IPS-20b (cell line): ENCODE data around the gene KLHL18.
"Not testable (repeated sequence)": the region's sequence is repeated elsewhere in the genome, so short reads cannot be mapped to it uniquely, and the experiment has no call there.

Experiments
- H3K27ac ChIP-seq: one replicate; pipeline ENCODE4 v1.5.1; 2013; ENCODE audit warnings: low read length
- H3K27me3 ChIP-seq: 2 replicates; pipeline ENCODE4 v1.6.1; 2013; ENCODE audit warnings: mild to moderate bottlenecking, low read length, inconsistent platforms; ENCODE audit not compliant: insufficient read depth
- H3K36me3 ChIP-seq: 2 replicates; pipeline ENCODE4 v1.6.1; 2013; ENCODE audit warnings: low read depth, mild to moderate bottlenecking, inconsistent platforms, low read length, moderate library complexity; ENCODE audit not compliant: insufficient read depth
- H3K4me1 ChIP-seq: 2 replicates; pipeline ENCODE4 v1.6.1; 2013; ENCODE audit warnings: mild to moderate bottlenecking, control low read depth, inconsistent platforms, low read length, moderate library complexity; ENCODE audit not compliant: insufficient read depth
- H3K4me3 ChIP-seq: 2 replicates; pipeline ENCODE4 v1.5.1; 2013; ENCODE audit warnings: mild to moderate bottlenecking, low read length, inconsistent platforms
- H3K9ac ChIP-seq: 2 replicates; pipeline ENCODE4 v1.6.1; 2013; ENCODE audit warnings: low read depth, mild to moderate bottlenecking, inconsistent platforms, low read length, moderate library complexity
- H3K9me3 ChIP-seq: 2 replicates; pipeline ENCODE4 v1.6.1; 2013; ENCODE audit warnings: mild to moderate bottlenecking, low read depth, low read length, inconsistent platforms; ENCODE audit not compliant: insufficient read depth

Gene KLHL18

GRCh38 chr3:47298439-47298838, 15.7 kb downstream of the KLHL18 start:
- H3K27ac ChIP-seq: no peak overlapping the region
- no peak overlapping the region for H3K4me3 ChIP-seq
- H3K9me3 ChIP-seq: no peaks in the 10 kb centered on the region
- H3K36me3 ChIP-seq: peaks cover 25% of the 10 kb centered on the region
- peaks cover 7% of the 10 kb centered on the region; the same call in 1 of the 2 replicates for H3K4me1 ChIP-seq
- no peaks in the 10 kb centered on the region for H3K27me3 ChIP-seq
- no peak overlapping the region for H3K9ac ChIP-seq

- H3K27ac ChIP-seq: no peak overlapping the region
Measured at GRCh38 chr3:47299381-47300318, 16.9 kb downstream of the KLHL18 start.

GRCh38 chr3:47301456-47301855, 18.7 kb downstream of the KLHL18 start:
- Histone ChIP-seq H3K27ac (no peak overlapping the region), H3K4me3 (no peak overlapping the region), H3K27me3 (no peaks in the 10 kb centered on the region), H3K9ac (no peak overlapping the region), H3K4me1 (peaks cover 4% of the 10 kb centered on the region; the same call in 1 of the 2 replicates), H3K9me3 (no peaks in the 10 kb centered on the region), H3K36me3 (peaks cover 21% of the 10 kb centered on the region)

More at GRCh38 chr3:47299381-47300318, 16.9 kb downstream of the KLHL18 start:
- Histone ChIP-seq H3K4me1 (peaks cover 7% of the 10 kb centered on the region; the same call in 1 of the 2 replicates), H3K9me3 (no peaks in the 10 kb centered on the region), H3K4me3 (no peak overlapping the region), H3K36me3 (peaks cover 21% of the 10 kb centered on the region), H3K27me3 (no peaks in the 10 kb centered on the region), H3K9ac (no peak overlapping the region)

GRCh38 chr3:47306022-47306421, 23.3 kb downstream of the KLHL18 start:
- Histone ChIP-seq H3K27me3 (no peaks in the 10 kb centered on the region), H3K4me3 (no peak overlapping the region), H3K36me3 (peaks cover 25% of the 10 kb centered on the region), H3K27ac (no peak overlapping the region), H3K9ac (no peak overlapping the region), H3K4me1 (no peaks in the 10 kb centered on the region), H3K9me3 (no peaks in the 10 kb centered on the region; the same call in 1 of the 2 replicates)

- H3K9me3 ChIP-seq, H3K27me3 ChIP-seq, H3K4me3 ChIP-seq, H3K9ac ChIP-seq, H3K27ac ChIP-seq, H3K36me3 ChIP-seq, H3K4me1 ChIP-seq: not testable (repeated sequence)
Measured at GRCh38 chr3:47309231-47309630, 26.5 kb downstream of the KLHL18 start.

- Histone ChIP-seq H3K27ac (no peak overlapping the region), H3K4me1 (no peaks in the 10 kb centered on the region), H3K27me3 (no peaks in the 10 kb centered on the region), H3K4me3 (no peak overlapping the region), H3K9me3 (no peaks in the 10 kb centered on the region; the same call in 1 of the 2 replicates), H3K9ac (no peak overlapping the region), H3K36me3 (peaks cover 6% of the 10 kb centered on the region; the same call in 1 of the 2 replicates)
Measured at GRCh38 chr3:47310391-47310790, 27.6 kb downstream of the KLHL18 start.

- Histone ChIP-seq H3K4me3 (no peak overlapping the region), H3K27me3 (no peaks in the 10 kb centered on the region), H3K27ac (no peak overlapping the region), H3K9ac (no peak overlapping the region), H3K9me3 (no peaks in the 10 kb centered on the region; the same call in 1 of the 2 replicates), H3K36me3 (no peaks in the 10 kb centered on the region), H3K4me1 (no peaks in the 10 kb centered on the region)
Measured at GRCh38 chr3:47313341-47314055, 30.8 kb downstream of the KLHL18 start.

- H3K4me1 ChIP-seq: no peaks in the 10 kb centered on the region
- H3K27ac ChIP-seq: no peak overlapping the region
- no peaks in the 10 kb centered on the region for H3K27me3 ChIP-seq
- H3K9me3 ChIP-seq: no peaks in the 10 kb centered on the region; the same call in 1 of the 2 replicates
- no peak overlapping the region for H3K9ac ChIP-seq
- peaks cover 2% of the 10 kb centered on the region; the same call in 1 of the 2 replicates for H3K36me3 ChIP-seq
- no peak overlapping the region for H3K4me3 ChIP-seq
Measured at GRCh38 chr3:47314056-47314764, 31.5 kb downstream of the KLHL18 start.

GRCh38 chr3:47315069-47315647, 32.4 kb downstream of the KLHL18 start:
- no peaks in the 10 kb centered on the region for H3K27me3 ChIP-seq
- H3K4me3 ChIP-seq: no peak overlapping the region
- no peak overlapping the region for H3K27ac ChIP-seq
- peaks cover 12% of the 10 kb centered on the region for H3K36me3 ChIP-seq
- no peaks in the 10 kb centered on the region for H3K4me1 ChIP-seq
- H3K9ac ChIP-seq: no peak overlapping the region
- no peaks in the 10 kb centered on the region; the same call in 1 of the 2 replicates for H3K9me3 ChIP-seq

- H3K27me3 ChIP-seq, H3K9ac ChIP-seq, H3K27ac ChIP-seq, H3K4me3 ChIP-seq, H3K4me1 ChIP-seq, H3K9me3 ChIP-seq: not testable (repeated sequence)
- H3K36me3 ChIP-seq: peaks cover 21% of the 10 kb centered on the region
Measured at GRCh38 chr3:47316151-47316550, 33.4 kb downstream of the KLHL18 start.

GRCh38 chr3:47318916-47319315, 36.2 kb downstream of the KLHL18 start:
- Histone ChIP-seq H3K4me1 (peaks cover 2% of the 10 kb centered on the region; the same call in 1 of the 2 replicates), H3K9ac (no peak overlapping the region), H3K4me3 (no peak overlapping the region), H3K36me3 (peaks cover 46% of the 10 kb centered on the region), H3K27ac (no peak overlapping the region), H3K9me3 (no peaks in the 10 kb centered on the region), H3K27me3 (no peaks in the 10 kb centered on the region)
